Thyroid gland (tissue), 4 donors: ENCODE data around the gene ETS1.

Experiments used
- CTCF ChIP-seq, 6 experiments: fragments of 200-600 bp in 3 of 6; fragments of 450-650 bp in 3 of 6; sonication (generic) in 3 of 6; IDR thresholded peaks; one replicate each; pipeline ENCODE4 v1.5.1; 2016 to 2019; ENCODE audit warnings: antibody characterized with exemption in 6 of 6, mild to moderate bottlenecking in 2 of 6, inconsistent platforms in 1 of 6, moderate library complexity in 1 of 6
- POLR2A ChIP-seq, 2 donors: fragments of 450-650 bp; IDR thresholded peaks; one replicate each; pipeline ENCODE4 v1.6.1; 2017; ENCODE audit warnings: antibody characterized with exemption in 2 of 2, mild to moderate bottlenecking in 2 of 2, moderate library complexity in 1 of 2

GRCh38 chr11:128411812-128412211 lies 175.5 kb downstream of the ETS1 start:
- TF ChIP-seq CTCF (IDR thresholded peaks at IDR 0.05) (no peak), POLR2A (IDR thresholded peaks at IDR 0.05) (no peak)
